Stimulated activated CD8-positive, alpha-beta memory T cell treated with anti-CD3 and anti-CD28 coated beads, Interleukin-12 subunit alpha, Interleukin-12 subunit beta, amount 100 ng/mL, for 4 hours (primary cell): ENCODE data around the gene HSPB6.
A peak's percentile ranks its signal among the peaks of the same experiment; 100 is the strongest.

Experiments
- DNase-seq: peaks from one replicate; pipeline ENCODE4 v3.0.0-alpha.2; 2020; ENCODE audit warnings: low read depth

The HSPB6 gene

GRCh38 chr19:35767288-35768081 is 10.7 kb upstream of the HSPB6 start:
- DNase-seq = no peak

GRCh38 chr19:35766571-35767104 is 9.8 kb upstream of the HSPB6 start:
- no peak for DNase-seq

- no peak for DNase-seq
These were observed 7.8 kb upstream of the HSPB6 start for GRCh38 chr19:35764432-35765315.

GRCh38 chr19:35760711-35761349 is 4.0 kb upstream of the HSPB6 start:
- no peak for DNase-seq

GRCh38 chr19:35759697-35760096 is 2.9 kb upstream of the HSPB6 start:
- no peak for DNase-seq

GRCh38 chr19:35757749-35758608 is 1.1 kb upstream of the HSPB6 start, which contains the start of gene PROSER3:
PROSER3 (plus strand) TSS chr19:35758176; CDS start chr19:35758216, 40 bp downstream.
- DNase-seq = peak; percentile 94

- DNase-seq = no peak
These were observed 461 bp upstream of the HSPB6 start for GRCh38 chr19:35757231-35757748.

GRCh38 chr19:35755550-35756376 is 1.1 kb downstream of the HSPB6 start:
- DNase-seq = peak; percentile 42

GRCh38 chr19:35755131-35755549 is 1.7 kb downstream of the HSPB6 start:
- no peak for DNase-seq

- no peak for DNase-seq
These were observed 2.3 kb downstream of the HSPB6 start for GRCh38 chr19:35754370-35755130.

GRCh38 chr19:35753634-35754369 is 3.0 kb downstream of the HSPB6 start:
- DNase-seq = no peak

GRCh38 chr19:35752746-35753350 is 4.0 kb downstream of the HSPB6 start:
- DNase-seq = no peak

- DNase-seq = no peak
These were observed 4.7 kb downstream of the HSPB6 start for GRCh38 chr19:35751839-35752745.

GRCh38 chr19:35750167-35750566 is 6.7 kb downstream of the HSPB6 start:
- DNase-seq = no peak

- DNase-seq = peak; percentile 95
These were observed 8.5 kb downstream of the HSPB6 start, which contains the start of gene LIN37 for GRCh38 chr19:35748106-35749020. LIN37 (plus strand) TSS chr19:35748576; CDS start chr19:35748725, 149 bp downstream.

GRCh38 chr19:35746531-35746930 is 10.3 kb downstream of the HSPB6 start:
- no peak for DNase-seq
